Keratinocyte (primary cell): Measurements from ENCODE around the gene DCN. TPM values are rescaled to one million over a fixed set of nuclear protein-coding genes. Genes with fewer than 3 reads are reported as not detected.

Source experiments
- DNase-seq: peaks from one replicate; pipeline ENCODE4 v3.0.0-alpha.2; 2011; ENCODE audit warnings: low read depth, missing footprints, low spot score
- FAIRE-seq: peaks from 2 replicates; lab custom pipeline; 2011; peaks lifted over from hg19 to GRCh38; lab: Jason Lieb, UNC
- H2AFZ ChIP-seq: 2 replicates; pipeline ENCODE4 v1.6.0; 2012; ENCODE audit warnings: low read length, control low read depth, inconsistent platforms; ENCODE audit not compliant: control insufficient read depth
- H3K27ac ChIP-seq: 2 replicates; pipeline ENCODE4 v1.5.1; 2011; ENCODE audit warnings: low read length; ENCODE audit not compliant: control insufficient read depth, insufficient read depth
- H3K27me3 ChIP-seq: 3 replicates; pipeline ENCODE4 v1.6.0; 2011; ENCODE audit warnings: low read length; ENCODE audit not compliant: control insufficient read depth, insufficient read depth; ENCODE audit errors: extremely low read depth
- H3K36me3 ChIP-seq, 2 experiments: 2 replicates in 1 of 2; 3 replicates in 1 of 2; pipeline ENCODE4 v1.5.1; 2011; ENCODE audit warnings: low read length in 2 of 2, mild to moderate bottlenecking in 1 of 2; ENCODE audit not compliant: control insufficient read depth in 2 of 2, insufficient read depth in 2 of 2; ENCODE audit errors: extremely low read depth in 1 of 2
- H3K4me1 ChIP-seq: 3 replicates; pipeline ENCODE4 v1.5.1; 2011; ENCODE audit warnings: low read length; ENCODE audit not compliant: control insufficient read depth, insufficient read depth; ENCODE audit errors: extremely low read depth
- H3K4me2 ChIP-seq: 3 replicates; pipeline ENCODE4 v1.6.0; 2011; ENCODE audit warnings: low read depth, low read length; ENCODE audit not compliant: control insufficient read depth, insufficient read depth; ENCODE audit errors: extremely low read depth
- H3K4me3 ChIP-seq, 3 experiments: fragments of 200-600 bp in 1 of 3; sonication (generic) in 1 of 3; 2 replicates in 2 of 3; 3 replicates in 1 of 3; pipeline ENCODE4 v1.5.1; 2011 to 2016; ENCODE audit warnings: low read length in 3 of 3, mild to moderate bottlenecking in 3 of 3, control low read depth in 2 of 3, inconsistent platforms in 1 of 3, low read depth in 1 of 3, mixed read lengths in 1 of 3, mixed run types in 1 of 3, moderate library complexity in 1 of 3; ENCODE audit not compliant: control insufficient read depth in 2 of 3, insufficient read depth in 2 of 3; ENCODE audit errors: extremely low read depth in 1 of 3
- H3K79me2 ChIP-seq: 2 replicates; pipeline ENCODE4 v1.6.0; 2012; ENCODE audit warnings: low read length; ENCODE audit not compliant: control insufficient read depth, insufficient read depth
- H3K9ac ChIP-seq: 3 replicates; pipeline ENCODE4 v1.6.0; 2011; ENCODE audit warnings: low read length; ENCODE audit not compliant: control insufficient read depth, insufficient read depth; ENCODE audit errors: extremely low read depth
- H3K9me1 ChIP-seq: 3 replicates; pipeline ENCODE4 v1.6.0; 2011; ENCODE audit warnings: low read length; ENCODE audit not compliant: control insufficient read depth, insufficient read depth; ENCODE audit errors: extremely low read depth
- H3K9me3 ChIP-seq: 2 replicates; pipeline ENCODE4 v1.5.1; 2012; ENCODE audit warnings: low read depth, low read length; ENCODE audit not compliant: control insufficient read depth
- H4K20me1 ChIP-seq: 3 replicates; pipeline ENCODE4 v1.6.0; 2011; ENCODE audit warnings: low read length; ENCODE audit not compliant: control insufficient read depth, insufficient read depth; ENCODE audit errors: extremely low read depth
- CTCF ChIP-seq, 3 experiments: IDR thresholded peaks in 1 of 3; conservative IDR thresholded peaks in 1 of 3; optimal IDR thresholded peaks in 1 of 3; 2 replicates in 2 of 3; 3 replicates in 1 of 3; pipeline versions ENCODE3 to v1.5.1; 2011; ENCODE audit warnings: low read length in 3 of 3, mild to moderate bottlenecking in 3 of 3, moderate library complexity in 2 of 3, control low read depth in 1 of 3, inconsistent platforms in 1 of 3; ENCODE audit not compliant: insufficient read depth in 2 of 3; ENCODE audit errors: extremely low read depth in 1 of 3
- EZH2 ChIP-seq: IDR thresholded peaks from one replicate; pipeline ENCODE4 v1.6.1; 2012; ENCODE audit warnings: inconsistent platforms, mild to moderate bottlenecking, low read length, moderate library complexity
- dilution Hi-C: fragments of 300-500 bp; cut with MboI; formaldehyde crosslinking; loops from one replicate; pipeline ENCODE4 v1.7.0; 2020; ENCODE audit warnings: low sequenced_read_pairs; ENCODE audit not compliant: extremely low pct_ligation_motif_present
- polyA plus RNA-seq, 5 experiments: library from polyadenylated mRNA; depleted of rRNA in 3 of 5; stranded (reverse) in 3 of 5; stranded (forward) in 1 of 5; unstranded in 1 of 5; fragments of >200 nt; gene quantifications; 1 replicate in 1 of 5; 2 replicates in 3 of 5; 3 replicates in 1 of 5; pipeline versions ENCODE4 v1.2.1 to v1.2.3, GENCODE V29; 2011 to 2012; ENCODE audit warnings: missing spikeins in 2 of 5, low read depth in 1 of 5, low replicate concordance in 1 of 5

Gene DCN
- polyA plus RNA-seq, 1 donor (not counting 4 experiments of a cell fraction or from before 2014, with no cell fraction given) = 2.5 TPM

- TF ChIP-seq CTCF (optimal IDR thresholded peaks at IDR 0.05 in 1 of 3, IDR thresholded peaks at IDR 0.05 in 1 of 3, conservative IDR thresholded peaks at IDR 0.05 in 1 of 3; ENCODE audit: extremely low read depth in 1 of 3, insufficient read depth in 2 of 3, low read length in 3 of 3) (no peak), EZH2 (no peak)
- FAIRE-seq (no peak), DNase-seq (no peak)
- no peak overlapping the region for H3K27ac ChIP-seq
- H3K4me3 ChIP-seq = no peak overlapping the region
- H3K9me3 ChIP-seq = no peaks in the 10 kb centered on the region
- no peak overlapping the region for H3K4me2 ChIP-seq
- peaks cover 23% of the 10 kb centered on the region for H3K4me1 ChIP-seq
- H2AFZ ChIP-seq = no peak overlapping the region
- H3K27me3 ChIP-seq = no peaks in the 10 kb centered on the region
- H3K36me3 ChIP-seq = no peaks in the 10 kb centered on the region
- H3K9ac ChIP-seq = no peak overlapping the region
- dilution Hi-C loops = no loop called here
- H3K79me2 ChIP-seq = no peaks in the 10 kb centered on the region
- no peaks in the 10 kb centered on the region for H3K9me1 ChIP-seq
- no peaks in the 10 kb centered on the region for H4K20me1 ChIP-seq
Observed at GRCh38 chr12:91178781-91179180, 3.8 kb downstream of the DCN start.

GRCh38 chr12:91178139-91178561, 4.5 kb downstream of the DCN start:
- Histone ChIP-seq H3K27ac (no peak overlapping the region), H2AFZ (peak overlapping the region; percentile 88), H3K9ac (no peak overlapping the region), H3K9me1 (no peaks in the 10 kb centered on the region), H3K4me2 (peak overlapping the region; percentile 72), H3K4me3 (peak overlapping the region in 2 of 3 experiments; percentile 29 to 43), H3K27me3 (no peaks in the 10 kb centered on the region), H3K9me3 (no peaks in the 10 kb centered on the region), H3K4me1 (peaks cover 23% of the 10 kb centered on the region), H3K36me3 (no peaks in the 10 kb centered on the region), H3K79me2 (no peaks in the 10 kb centered on the region), H4K20me1 (no peaks in the 10 kb centered on the region)
- dilution Hi-C loops = no loop called here
- TF ChIP-seq CTCF (optimal IDR thresholded peaks at IDR 0.05 in 1 of 3, IDR thresholded peaks at IDR 0.05 in 1 of 3, conservative IDR thresholded peaks at IDR 0.05 in 1 of 3; ENCODE audit: extremely low read depth in 1 of 3, insufficient read depth in 2 of 3, low read length in 3 of 3) (peak in 2 of 3 experiments; percentile 48 to 55), EZH2 (no peak)
- peak; percentile 44 for FAIRE-seq
- no peak for DNase-seq
